ENCODE results near the gene NPTXR.

NPTXR gene

DNA sequence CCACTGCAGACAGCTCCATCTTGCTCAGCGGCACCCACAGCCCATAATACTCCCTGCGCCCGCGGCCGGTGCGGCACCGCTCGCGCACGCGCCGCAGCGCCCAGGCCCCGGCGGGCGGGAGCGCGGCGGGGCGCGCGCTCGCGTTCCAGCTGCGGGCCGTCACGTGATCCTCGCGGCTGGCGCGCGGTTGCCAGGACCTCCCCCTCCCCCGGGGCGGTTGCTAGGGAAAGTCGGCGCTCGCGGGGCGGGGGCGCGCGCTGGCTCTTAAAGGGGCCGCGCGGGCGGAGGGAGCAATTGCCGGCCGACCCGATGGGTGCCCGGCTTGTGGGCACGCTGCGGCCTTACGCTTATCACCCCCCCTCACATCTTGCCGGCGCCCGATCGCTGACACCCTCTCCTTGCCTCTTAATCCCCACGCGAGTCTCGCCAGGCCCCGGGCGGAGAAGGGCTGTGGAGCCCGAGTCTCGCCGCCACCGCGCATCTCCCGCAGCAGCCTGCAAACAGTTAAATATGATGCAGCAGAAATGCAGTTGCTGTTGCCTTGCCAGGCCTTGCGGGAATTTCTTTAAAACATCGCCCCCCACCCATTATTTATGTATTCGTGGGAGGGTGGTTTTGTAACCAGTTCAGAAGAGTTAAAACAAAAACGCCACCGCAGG, 28.5 kb upstream of the NPTXR start, which contains the start of gene CBX6:
TSS of gene CBX6 (minus strand) at position 45 of the 659 bp plus-strand sequence. CDS start at position 19, 26 bp downstream.
- peaks cover 10% of the 10 kb centered on the region for H3K27me3 Mint-ChIP-seq
- peaks cover 2% of the 10 kb centered on the region for H3K36me3 Mint-ChIP-seq
- H3K4me1 Mint-ChIP-seq = peaks cover 29% of the 10 kb centered on the region
- peak within 1 kb of the TSS; percentile 96 for H3K4me3 Mint-ChIP-seq
- no peaks in the 10 kb centered on the region for H3K9me3 Mint-ChIP-seq
- peak within 1 kb of the TSS; percentile 84 for H3K27ac Mint-ChIP-seq
- ATAC-seq (ENCODE audit: low read depth) (peak; percentile 79), DNase-seq (ENCODE audit: low spot score in 2 of 2) (peak; percentile 90 to 93)

DNA sequence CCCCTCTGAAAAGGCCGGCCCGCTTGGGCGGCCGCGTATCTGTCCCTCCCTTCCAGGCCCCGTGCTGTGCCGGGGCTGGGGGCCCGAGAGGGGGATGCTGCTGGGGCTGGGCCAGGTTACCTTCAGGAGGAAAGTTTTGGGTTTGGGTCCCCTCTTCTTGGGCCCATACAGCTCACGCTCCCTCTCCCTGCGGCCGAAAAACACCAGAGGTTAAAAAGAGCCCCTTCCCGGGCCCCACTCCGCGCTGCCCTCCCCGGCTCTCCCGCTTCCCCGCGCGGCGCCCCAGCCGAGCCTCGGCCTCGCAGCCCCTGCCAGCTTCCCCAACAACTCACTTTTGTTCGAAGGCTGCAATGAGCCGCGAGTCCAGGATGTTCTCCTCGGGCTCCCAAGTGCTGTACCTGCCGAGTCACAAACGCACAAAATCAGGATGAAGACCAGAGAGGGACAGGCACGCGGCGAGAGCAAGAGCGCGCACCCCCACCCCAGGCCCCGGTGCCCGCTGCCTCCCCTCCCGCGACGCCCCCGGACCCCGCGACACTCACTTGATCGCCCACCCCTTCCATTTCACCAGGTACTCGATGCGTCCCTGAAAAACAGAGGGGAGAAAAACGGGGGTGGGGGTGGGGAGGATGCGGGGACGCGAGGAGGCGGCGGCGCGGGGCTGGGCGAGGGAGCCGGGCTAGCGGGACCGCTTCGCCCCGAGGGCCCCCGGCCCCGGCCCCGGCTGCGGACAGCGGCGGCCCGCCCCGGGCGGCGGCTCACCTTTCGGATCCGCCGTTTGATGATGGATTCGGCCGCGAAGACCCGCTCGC, 27.7 kb upstream of the NPTXR start:
- peak overlapping the region; percentile 96 for H3K4me3 Mint-ChIP-seq
- H3K27ac Mint-ChIP-seq = peak overlapping the region; percentile 74
- peaks cover 29% of the 10 kb centered on the region for H3K4me1 Mint-ChIP-seq

DNA sequence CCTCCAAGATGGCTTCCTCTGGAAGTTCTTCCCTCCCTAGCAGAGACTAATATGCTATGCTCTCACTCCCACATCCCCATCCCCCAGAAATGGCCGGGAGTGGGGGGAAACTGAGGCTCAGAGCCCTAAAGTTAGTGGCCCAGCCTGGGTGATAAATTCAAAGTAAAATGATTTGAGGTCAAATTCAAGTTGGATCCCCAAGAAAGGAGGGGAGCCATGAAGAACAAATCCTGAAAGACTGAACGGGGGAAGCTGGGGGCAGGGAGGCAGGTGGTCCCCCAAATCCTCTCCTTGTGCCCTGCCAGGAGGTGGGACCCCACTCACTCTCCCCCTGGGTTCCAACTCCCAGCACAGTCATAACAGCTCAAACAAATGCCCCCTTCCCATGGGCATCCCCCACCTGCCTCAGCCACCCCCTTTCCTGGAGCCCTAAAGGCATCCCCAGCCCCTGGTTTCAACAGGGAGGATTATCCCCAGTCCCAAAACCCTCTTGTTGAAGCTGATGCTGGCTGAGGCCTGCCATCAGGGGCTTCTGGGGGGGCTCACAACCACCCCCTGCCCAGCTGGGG, 27.0 kb upstream of the NPTXR start:
- peaks cover 10% of the 10 kb centered on the region for H3K27me3 Mint-ChIP-seq
- H3K4me1 Mint-ChIP-seq = peaks cover 29% of the 10 kb centered on the region

More for the DNA sequence above, 27.7 kb upstream of the NPTXR start:
- Mint-ChIP-seq H3K36me3 (peaks cover 2% of the 10 kb centered on the region), H3K9me3 (no peaks in the 10 kb centered on the region), H3K27me3 (peaks cover 10% of the 10 kb centered on the region)
- DNase-seq (ENCODE audit: low spot score in 2 of 2) (peak in 1 of 2 donors; percentile 47), ATAC-seq (ENCODE audit: low read depth) (peak; percentile 4)

DNA sequence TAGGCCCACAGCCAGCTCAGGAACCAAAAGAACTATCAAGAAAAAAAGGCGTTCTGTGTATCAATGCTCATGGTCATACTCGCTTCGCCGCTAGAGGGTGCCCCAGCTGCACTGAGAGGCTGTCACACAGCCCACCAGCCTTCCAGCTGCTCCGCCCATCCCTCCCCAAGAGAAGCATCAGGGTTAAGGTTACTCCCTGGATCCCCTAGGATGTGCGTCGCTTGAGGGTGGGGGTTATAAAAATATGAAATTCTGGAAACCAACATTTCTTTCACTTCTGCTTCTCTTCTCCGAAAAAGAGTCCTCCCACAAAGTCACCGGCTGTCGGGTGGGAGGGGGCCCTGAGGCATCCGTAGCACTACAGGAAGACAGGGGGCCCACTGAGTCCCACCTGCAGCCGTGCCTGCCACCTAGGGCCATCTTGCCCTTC, 26.5 kb upstream of the NPTXR start:
- ATAC-seq (ENCODE audit: low read depth) (peak; percentile 54), DNase-seq (ENCODE audit: low spot score in 2 of 2) (peak; percentile 78 to 82)
- H3K27me3 Mint-ChIP-seq = peaks cover 10% of the 10 kb centered on the region
- H3K27ac Mint-ChIP-seq = peak overlapping the region; percentile 74
- H3K9me3 Mint-ChIP-seq = no peaks in the 10 kb centered on the region
- peak overlapping the region; percentile 90 for H3K4me3 Mint-ChIP-seq
- H3K4me1 Mint-ChIP-seq = peaks cover 29% of the 10 kb centered on the region
- peaks cover 2% of the 10 kb centered on the region for H3K36me3 Mint-ChIP-seq

More for the DNA sequence above, 27.0 kb upstream of the NPTXR start:
- H3K36me3 Mint-ChIP-seq = peaks cover 2% of the 10 kb centered on the region
- no peak for ATAC-seq (ENCODE audit: low read depth)
- DNase-seq (ENCODE audit: low spot score in 2 of 2) = no peak
- peak overlapping the region; percentile 90 for H3K4me3 Mint-ChIP-seq
- H3K27ac Mint-ChIP-seq = peak overlapping the region; percentile 74
- H3K9me3 Mint-ChIP-seq = no peaks in the 10 kb centered on the region

DNA sequence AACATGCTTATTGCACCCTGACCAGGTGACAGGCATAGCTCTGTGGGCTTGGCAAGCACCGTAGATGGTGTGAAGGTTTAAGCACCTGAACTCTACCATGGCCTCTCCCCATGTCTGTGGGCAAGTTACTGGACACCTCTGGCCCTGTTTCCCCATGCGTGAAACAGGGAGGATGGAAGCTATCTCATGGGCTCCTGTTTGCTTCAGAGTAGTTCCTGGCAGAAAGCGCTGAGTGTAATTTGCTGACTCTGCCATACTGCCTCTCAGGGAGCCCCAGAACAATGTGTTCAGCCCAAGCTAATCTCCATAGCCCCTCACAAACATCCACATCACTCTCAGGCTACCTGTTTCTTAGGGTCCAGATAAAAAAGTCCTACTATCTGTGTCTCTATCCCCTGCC, 25.8 kb upstream of the NPTXR start:
- Mint-ChIP-seq H3K9me3 (no peaks in the 10 kb centered on the region), H3K36me3 (peaks cover 2% of the 10 kb centered on the region), H3K4me3 (no peak overlapping the region), H3K4me1 (peaks cover 29% of the 10 kb centered on the region), H3K27ac (peak overlapping the region; percentile 74), H3K27me3 (peaks cover 7% of the 10 kb centered on the region)
- DNase-seq (ENCODE audit: low spot score in 2 of 2) (no peak), ATAC-seq (ENCODE audit: low read depth) (no peak)

DNA sequence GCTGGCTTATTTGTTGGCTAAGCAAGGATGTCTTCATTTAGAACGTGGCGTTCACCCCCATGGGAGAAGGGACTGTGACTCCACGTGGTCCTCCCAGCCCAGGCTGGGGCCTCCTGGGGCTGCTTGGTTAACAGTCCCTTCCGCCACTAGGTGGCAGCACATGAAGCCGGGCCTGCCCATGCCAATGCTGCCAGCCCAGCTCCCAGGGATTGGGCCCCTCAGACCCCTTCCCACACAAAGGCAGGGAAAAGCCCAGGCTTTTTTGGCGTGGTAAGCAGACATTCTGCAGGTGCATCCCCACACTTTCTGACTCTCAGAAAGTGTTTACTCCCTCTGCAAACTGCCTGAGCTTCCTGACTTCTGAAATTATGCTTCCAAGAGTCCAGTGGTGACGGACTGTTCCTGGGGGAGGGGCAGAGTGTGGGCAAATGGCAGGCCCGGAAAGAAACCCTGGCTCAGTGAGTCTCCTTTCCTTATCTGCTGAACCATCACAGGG, 25.1 kb upstream of the NPTXR start:
- peaks cover 4% of the 10 kb centered on the region for H3K36me3 Mint-ChIP-seq
- no peak overlapping the region for H3K27ac Mint-ChIP-seq
- H3K4me3 Mint-ChIP-seq = no peak overlapping the region
- H3K4me1 Mint-ChIP-seq = peaks cover 30% of the 10 kb centered on the region
- DNase-seq (ENCODE audit: low spot score in 2 of 2) = peak; percentile 78 to 83
- no peaks in the 10 kb centered on the region for H3K9me3 Mint-ChIP-seq
- peaks cover 6% of the 10 kb centered on the region for H3K27me3 Mint-ChIP-seq
- peak; percentile 34 for ATAC-seq (ENCODE audit: low read depth)

DNA sequence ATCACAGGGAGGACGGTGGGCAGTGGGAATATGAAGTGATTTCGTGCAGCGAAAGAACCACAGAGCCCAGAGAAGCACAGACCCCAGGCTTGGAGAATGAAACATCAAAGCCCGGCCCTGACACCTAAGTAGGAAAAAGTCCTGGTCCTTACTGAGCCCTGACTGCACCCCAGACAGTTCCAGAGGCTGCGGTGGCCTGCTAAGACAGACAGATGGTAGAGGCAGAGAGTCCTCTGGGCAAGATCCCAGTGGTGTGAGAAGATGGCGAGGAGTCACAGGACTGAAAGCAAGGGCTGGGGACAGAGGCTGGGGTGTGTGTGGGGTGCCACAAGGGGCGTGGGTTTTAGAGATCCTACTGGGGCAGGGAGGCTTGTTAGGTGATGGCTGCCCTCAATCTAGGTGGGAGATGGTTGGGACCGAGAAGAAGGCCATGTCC, 24.5 kb upstream of the NPTXR start:
- no peaks in the 10 kb centered on the region for H3K9me3 Mint-ChIP-seq
- peaks cover 26% of the 10 kb centered on the region for H3K4me1 Mint-ChIP-seq
- DNase-seq (ENCODE audit: low spot score in 2 of 2) (no peak), ATAC-seq (ENCODE audit: low read depth) (no peak)
- peaks cover 2% of the 10 kb centered on the region for H3K27me3 Mint-ChIP-seq
- no peak overlapping the region for H3K4me3 Mint-ChIP-seq
- no peak overlapping the region for H3K27ac Mint-ChIP-seq
- H3K36me3 Mint-ChIP-seq = peaks cover 4% of the 10 kb centered on the region

DNA sequence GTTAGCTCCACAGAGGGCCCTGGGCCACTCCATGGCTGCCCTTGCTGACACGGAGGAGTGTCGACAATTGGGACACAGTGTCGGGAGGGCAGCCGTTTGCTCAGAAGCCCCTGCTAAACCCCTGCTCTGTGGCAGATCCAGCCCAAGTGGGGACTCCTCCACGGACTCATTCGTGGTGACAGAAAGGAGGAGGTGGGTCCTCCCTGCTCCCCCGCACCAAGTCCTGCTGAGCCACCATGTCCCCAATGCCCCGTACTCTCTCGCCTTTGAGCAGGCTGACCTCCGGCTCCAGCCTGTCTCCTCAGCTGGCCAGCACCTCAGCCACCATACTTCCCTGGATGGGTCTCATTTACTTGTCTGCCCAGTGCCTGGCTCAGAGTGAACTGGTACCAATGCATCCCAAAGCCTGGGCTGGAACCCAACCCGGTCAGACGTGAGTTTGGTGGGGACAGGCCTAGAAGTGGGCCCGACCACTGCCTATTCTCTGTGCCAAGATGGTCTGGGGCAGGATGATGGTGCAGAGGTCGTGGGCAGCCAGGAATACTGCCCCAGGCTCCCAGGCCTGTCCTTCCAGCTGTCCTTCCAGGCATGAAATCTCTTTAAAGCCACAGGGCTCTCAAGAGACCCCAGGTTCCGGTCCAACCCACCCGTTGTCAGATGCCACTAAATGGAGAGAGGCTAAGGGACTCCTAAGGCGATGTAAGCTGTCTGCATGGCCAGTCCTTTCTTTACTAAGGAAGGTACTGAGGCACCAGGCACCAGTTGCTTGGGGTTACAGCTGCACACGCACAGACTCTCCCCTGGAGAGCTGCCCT, 23.9 kb upstream of the NPTXR start:
- H3K27ac Mint-ChIP-seq = no peak overlapping the region
- ATAC-seq (ENCODE audit: low read depth) = no peak

DNA sequence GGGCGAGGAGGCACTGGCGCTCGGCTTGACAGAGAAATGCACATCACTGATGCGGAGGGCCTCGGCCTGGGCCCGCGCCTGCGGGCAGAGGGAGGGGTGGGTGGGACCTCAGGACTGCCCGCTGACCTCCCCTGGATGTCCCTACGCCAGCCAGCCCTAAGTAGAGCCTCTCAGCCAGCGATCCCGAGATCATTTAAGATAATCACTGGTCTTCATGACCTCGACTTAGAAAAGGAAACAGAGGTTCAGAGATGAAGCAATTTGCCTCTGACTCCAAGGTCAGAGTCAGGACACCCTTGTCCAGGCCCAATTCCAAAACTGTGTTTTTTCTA, 23.3 kb upstream of the NPTXR start:
- Mint-ChIP-seq H3K4me3 (no peak overlapping the region), H3K27ac (no peak overlapping the region), H3K36me3 (peaks cover 4% of the 10 kb centered on the region), H3K4me1 (peaks cover 30% of the 10 kb centered on the region), H3K27me3 (no peaks in the 10 kb centered on the region), H3K9me3 (no peaks in the 10 kb centered on the region)
- ATAC-seq (ENCODE audit: low read depth) = no peak
- DNase-seq (ENCODE audit: low spot score in 2 of 2) = no peak

More for the DNA sequence above, 23.9 kb upstream of the NPTXR start:
- DNase-seq (ENCODE audit: low spot score in 2 of 2) = no peak
- peaks cover 4% of the 10 kb centered on the region for H3K36me3 Mint-ChIP-seq
- H3K9me3 Mint-ChIP-seq = no peaks in the 10 kb centered on the region
- no peak overlapping the region for H3K4me3 Mint-ChIP-seq
- no peaks in the 10 kb centered on the region for H3K27me3 Mint-ChIP-seq
- peaks cover 30% of the 10 kb centered on the region for H3K4me1 Mint-ChIP-seq

DNA sequence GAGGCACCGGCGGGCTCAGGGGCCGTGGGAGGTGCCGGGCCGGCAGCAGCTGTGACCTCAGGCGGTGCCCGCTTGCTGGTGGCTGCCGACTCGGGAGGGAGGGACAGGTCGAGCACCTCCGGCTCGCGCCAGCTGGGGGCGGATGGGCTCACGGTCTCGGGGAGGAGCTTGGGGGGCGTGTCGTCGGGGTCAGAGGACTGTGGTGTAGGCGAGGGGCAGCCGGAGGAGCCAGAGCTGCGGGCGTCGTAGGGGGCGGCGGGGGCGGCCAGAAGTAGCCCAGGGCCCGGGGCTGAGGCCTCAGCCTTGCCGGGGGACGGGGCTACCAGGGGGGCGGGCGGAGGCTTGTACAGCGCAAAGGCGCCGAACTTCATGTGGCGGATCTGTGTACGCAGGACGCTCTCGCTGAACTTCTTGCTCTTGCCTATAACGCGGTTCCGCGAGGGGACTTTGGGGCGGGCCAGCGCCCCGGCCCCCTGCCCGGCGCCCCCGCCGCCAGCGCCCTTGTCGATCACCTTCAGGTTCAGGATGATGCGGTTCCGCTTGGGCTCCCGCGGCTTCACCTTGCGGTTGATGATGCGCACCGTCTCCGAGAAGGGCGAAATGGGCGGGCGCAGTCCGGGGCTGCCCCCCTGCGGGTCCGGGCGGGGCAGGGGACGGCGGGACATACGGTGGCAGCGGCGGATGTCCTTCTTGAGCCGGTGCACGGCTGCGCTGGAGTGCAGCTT, 22.7 kb upstream of the NPTXR start:
- Mint-ChIP-seq H3K4me3 (no peak overlapping the region), H3K27me3 (no peaks in the 10 kb centered on the region), H3K27ac (no peak overlapping the region), H3K9me3 (no peaks in the 10 kb centered on the region), H3K36me3 (peaks cover 4% of the 10 kb centered on the region), H3K4me1 (peaks cover 33% of the 10 kb centered on the region)
- ATAC-seq (ENCODE audit: low read depth) (no peak), DNase-seq (ENCODE audit: low spot score in 2 of 2) (no peak)

DNA sequence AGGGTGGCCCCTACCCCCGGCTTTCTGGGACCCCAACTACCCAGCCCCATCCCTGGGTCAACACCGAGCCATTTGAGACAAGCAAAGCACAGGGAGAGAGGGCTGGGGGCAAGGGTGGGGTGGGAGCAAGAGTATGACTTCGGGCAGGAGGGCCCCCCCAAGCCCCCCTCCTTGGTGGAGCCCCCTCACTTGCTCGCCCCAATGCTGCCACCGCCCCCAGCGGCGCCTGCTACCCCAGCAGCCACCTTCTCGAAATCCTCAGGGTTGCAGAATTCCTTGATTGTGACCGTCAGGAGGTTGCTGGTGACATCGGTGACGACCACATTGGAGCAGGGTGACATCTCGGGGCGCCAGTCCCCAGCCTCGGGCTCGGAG, 22.2 kb upstream of the NPTXR start:
- DNase-seq (ENCODE audit: low spot score in 2 of 2) (no peak), ATAC-seq (ENCODE audit: low read depth) (no peak)
- Mint-ChIP-seq H3K4me3 (no peak overlapping the region), H3K27me3 (no peaks in the 10 kb centered on the region), H3K9me3 (no peaks in the 10 kb centered on the region), H3K36me3 (peaks cover 4% of the 10 kb centered on the region), H3K27ac (no peak overlapping the region), H3K4me1 (peaks cover 35% of the 10 kb centered on the region)

DNA sequence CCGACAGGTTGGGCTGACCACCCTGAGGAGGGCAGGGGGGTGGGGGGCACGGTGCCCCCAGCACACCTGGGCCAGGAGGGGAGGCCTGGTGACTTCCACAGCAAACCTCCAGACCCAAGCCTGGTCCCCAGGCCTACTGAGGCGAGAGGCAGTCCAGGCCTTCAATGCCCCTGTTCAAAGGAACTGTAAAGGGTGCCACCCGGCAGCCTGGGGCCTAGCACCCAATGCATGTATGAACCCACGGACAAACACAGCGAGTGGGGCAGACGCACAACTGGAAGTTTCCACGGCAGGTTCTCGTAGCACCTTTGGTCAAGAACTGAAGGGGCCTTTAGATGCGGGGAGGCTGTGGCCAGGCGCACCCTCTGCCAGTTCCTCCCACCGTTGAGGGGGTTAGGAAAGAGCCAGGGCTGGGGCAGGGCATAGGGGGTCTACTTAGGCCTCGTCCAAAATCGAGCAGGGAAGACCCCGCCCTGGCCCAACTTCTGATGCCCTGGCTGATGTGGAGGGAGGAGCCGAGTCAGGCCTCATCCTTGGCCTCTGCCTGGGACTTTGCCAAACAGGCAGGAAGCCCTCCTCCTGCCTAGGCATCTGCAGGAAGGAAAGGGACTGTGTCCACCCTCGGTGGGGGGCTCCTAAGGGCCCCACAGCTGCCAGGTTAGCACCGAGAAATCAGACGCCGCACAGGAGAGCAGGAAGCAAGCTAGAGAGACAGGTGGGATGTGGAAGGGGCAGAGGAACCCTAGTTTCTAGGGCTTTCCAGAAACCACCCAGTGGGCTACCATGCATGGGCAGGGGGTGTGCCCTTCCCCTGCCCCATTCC, 21.6 kb upstream of the NPTXR start:
- Mint-ChIP-seq H3K27ac (no peak overlapping the region), H3K4me1 (peaks cover 29% of the 10 kb centered on the region), H3K4me3 (no peak overlapping the region), H3K9me3 (no peaks in the 10 kb centered on the region), H3K36me3 (peaks cover 4% of the 10 kb centered on the region), H3K27me3 (no peaks in the 10 kb centered on the region)
- no peak for DNase-seq (ENCODE audit: low spot score in 2 of 2)
- ATAC-seq (ENCODE audit: low read depth) = no peak

Data from memory B cell (primary cell).